WTC11 (cell line): ENCODE results near the gene NLRP4. TPM values are rescaled to one million over a fixed set of nuclear protein-coding genes. Genes with fewer than 3 reads are reported as not detected.

ENCODE experiments used
- ATAC-seq: fragments of 200-7000 bp; cut with Tn5 transposase; 2 replicates; pipeline ENCODE4 v1.10.0; 2021; ENCODE audit warnings: mild to moderate bottlenecking, moderate library complexity
- Bru-seq: library from RNA; stranded (reverse); fragments of 400-500 nt; gene quantifications from one replicate; lab custom pipeline; 2021; lab: Mats Ljungman, UMichigan
- CTCF ChIA-PET: fragments of 300-600 bp; sonication (Branson Sonifier 250); formaldehyde crosslinking; loops from one replicate; lab custom pipeline; 2021; ENCODE audit warnings: antibody characterized with exemption; lab: Charles Lee
- POLR2A ChIA-PET: fragments of 350-600 bp; sonication (Branson Sonifier 250); formaldehyde crosslinking; loops from one replicate; lab custom pipeline; 2021; ENCODE audit warnings: antibody characterized with exemption; lab: Charles Lee
- DNase-seq: peaks from one replicate; pipeline ENCODE4 v3.0.0; 2021; ENCODE audit warnings: low spot score
- H3K27ac Mint-ChIP-seq: 2 replicates; pipeline ENCODE4 v1.8.0; 2021; ENCODE audit warnings: mixed read lengths
- H3K27me3 Mint-ChIP-seq: 2 replicates; pipeline ENCODE4 v1.8.0; 2021; ENCODE audit warnings: low read depth, mild to moderate bottlenecking, moderate library complexity, mixed read lengths
- H3K36me3 Mint-ChIP-seq: 2 replicates; pipeline ENCODE4 v1.8.0; 2021; ENCODE audit warnings: mixed read lengths
- H3K4me1 Mint-ChIP-seq: 2 replicates; pipeline ENCODE4 v1.8.0; 2022; ENCODE audit warnings: mixed read lengths
- H3K4me3 Mint-ChIP-seq: 2 replicates; pipeline ENCODE4 v1.8.0; 2021; ENCODE audit warnings: mild to moderate bottlenecking, moderate library complexity, mixed read lengths
- H3K9me3 Mint-ChIP-seq: 2 replicates; pipeline ENCODE4 v1.8.0; 2021; ENCODE audit warnings: mixed read lengths
- ATF1 ChIP-seq: sonication (generic); formaldehyde crosslinking; IDR thresholded peaks from 2 replicates; pipeline ENCODE4 v1.8.1; 2023; ENCODE audit warnings: mild to moderate bottlenecking, moderate library complexity, missing genetic modification reagents
- CBFB ChIP-seq: sonication (generic); formaldehyde crosslinking; IDR thresholded peaks from 2 replicates; pipeline ENCODE4 v1.8.1; 2022; ENCODE audit warnings: mild to moderate bottlenecking, low read depth, missing genetic modification reagents
- CREM ChIP-seq: sonication (generic); formaldehyde crosslinking; IDR thresholded peaks from 2 replicates; pipeline ENCODE4 v1.8.1; 2022; ENCODE audit warnings: mild to moderate bottlenecking, missing genetic modification reagents, moderate library complexity
- ELF4 ChIP-seq: sonication (generic); formaldehyde crosslinking; IDR thresholded peaks from 2 replicates; pipeline ENCODE4 v1.8.1; 2022; ENCODE audit warnings: low read depth, mild to moderate bottlenecking, moderate library complexity, missing genetic modification reagents
- ESRRA ChIP-seq: sonication (generic); formaldehyde crosslinking; IDR thresholded peaks from 2 replicates; pipeline ENCODE4 v1.8.1; 2022; ENCODE audit warnings: mild to moderate bottlenecking, missing genetic modification reagents, borderline replicate concordance
- FOXJ3 ChIP-seq: sonication (generic); formaldehyde crosslinking; IDR thresholded peaks from 2 replicates; pipeline ENCODE4 v1.9.0; 2021; ENCODE audit warnings: missing genetic modification reagents, mild to moderate bottlenecking, borderline replicate concordance
- FOXK1 ChIP-seq: sonication (generic); formaldehyde crosslinking; IDR thresholded peaks from 2 replicates; pipeline ENCODE4 v1.8.0; 2022; ENCODE audit warnings: mild to moderate bottlenecking, moderate library complexity, missing genetic modification reagents
- JAZF1 ChIP-seq: fragments of 250-450 bp; sonication (Bioruptor Pico); IDR thresholded peaks from 2 replicates; pipeline ENCODE4 v1.9.0; 2021; ENCODE audit warnings: moderate library complexity, mild to moderate bottlenecking, inconsistent platforms
- JUN ChIP-seq: sonication (generic); formaldehyde crosslinking; IDR thresholded peaks from 2 replicates; pipeline ENCODE4 v1.8.0; 2023; ENCODE audit warnings: mild to moderate bottlenecking, missing genetic modification reagents
- MYBL2 ChIP-seq: sonication (generic); formaldehyde crosslinking; IDR thresholded peaks from 2 replicates; pipeline ENCODE4 v1.8.1; 2023; ENCODE audit warnings: mild to moderate bottlenecking, moderate library complexity, missing genetic modification reagents
- NFYB ChIP-seq: sonication (generic); formaldehyde crosslinking; conservative IDR thresholded peaks from 2 replicates; pipeline ENCODE4 v1.8.0; 2022; ENCODE audit warnings: low read depth, missing genetic modification reagents
- RORB ChIP-seq: fragments of 250-450 bp; sonication (Bioruptor Pico); IDR thresholded peaks from 2 replicates; pipeline ENCODE4 v1.9.0; 2021; ENCODE audit warnings: mild to moderate bottlenecking
- SMAD3 ChIP-seq: sonication (generic); formaldehyde crosslinking; IDR thresholded peaks from 2 replicates; pipeline ENCODE4 v1.8.0; 2022; ENCODE audit warnings: missing genetic modification reagents, mild to moderate bottlenecking, borderline replicate concordance
- SMAD4 ChIP-seq: sonication (generic); formaldehyde crosslinking; IDR thresholded peaks from 2 replicates; pipeline ENCODE4 v1.8.0; 2022; ENCODE audit warnings: mild to moderate bottlenecking, missing genetic modification reagents
- TEAD4 ChIP-seq: sonication (generic); formaldehyde crosslinking; IDR thresholded peaks from 2 replicates; pipeline ENCODE4 v1.8.0; 2022; ENCODE audit warnings: mild to moderate bottlenecking, missing genetic modification reagents
- long read RNA-seq, 3 experiments: library from RNA in 1 of 3; library from capped mRNA in 1 of 3; library from polyadenylated mRNA in 1 of 3; unstranded in 2 of 3; stranded (forward) in 1 of 3; transcript quantifications; one replicate each; pipeline ENCODE4 v2.0.0, GENCODE V29; 2021
- total RNA-seq: library from RNA; stranded (reverse); gene quantifications from 3 replicates; pipeline ENCODE4 v1.2.3, GENCODE V29; 2021
- TF ChIP-seq, protein P1 (sequence below): sonication (generic); formaldehyde crosslinking; IDR thresholded peaks from 2 replicates; pipeline ENCODE4 v1.8.0; 2023; ENCODE audit warnings: missing genetic modification reagents
- TF ChIP-seq, protein P2 (sequence below): sonication (generic); formaldehyde crosslinking; IDR thresholded peaks from 2 replicates; pipeline ENCODE4 v1.8.1; 2022; ENCODE audit warnings: low read depth, missing genetic modification reagents, borderline replicate concordance
- TF ChIP-seq, protein P3 (sequence below): sonication (generic); formaldehyde crosslinking; IDR thresholded peaks from 2 replicates; pipeline ENCODE4 v1.8.1; 2022; ENCODE audit warnings: missing genetic modification reagents, borderline replicate concordance

NLRP4 gene, protein sequence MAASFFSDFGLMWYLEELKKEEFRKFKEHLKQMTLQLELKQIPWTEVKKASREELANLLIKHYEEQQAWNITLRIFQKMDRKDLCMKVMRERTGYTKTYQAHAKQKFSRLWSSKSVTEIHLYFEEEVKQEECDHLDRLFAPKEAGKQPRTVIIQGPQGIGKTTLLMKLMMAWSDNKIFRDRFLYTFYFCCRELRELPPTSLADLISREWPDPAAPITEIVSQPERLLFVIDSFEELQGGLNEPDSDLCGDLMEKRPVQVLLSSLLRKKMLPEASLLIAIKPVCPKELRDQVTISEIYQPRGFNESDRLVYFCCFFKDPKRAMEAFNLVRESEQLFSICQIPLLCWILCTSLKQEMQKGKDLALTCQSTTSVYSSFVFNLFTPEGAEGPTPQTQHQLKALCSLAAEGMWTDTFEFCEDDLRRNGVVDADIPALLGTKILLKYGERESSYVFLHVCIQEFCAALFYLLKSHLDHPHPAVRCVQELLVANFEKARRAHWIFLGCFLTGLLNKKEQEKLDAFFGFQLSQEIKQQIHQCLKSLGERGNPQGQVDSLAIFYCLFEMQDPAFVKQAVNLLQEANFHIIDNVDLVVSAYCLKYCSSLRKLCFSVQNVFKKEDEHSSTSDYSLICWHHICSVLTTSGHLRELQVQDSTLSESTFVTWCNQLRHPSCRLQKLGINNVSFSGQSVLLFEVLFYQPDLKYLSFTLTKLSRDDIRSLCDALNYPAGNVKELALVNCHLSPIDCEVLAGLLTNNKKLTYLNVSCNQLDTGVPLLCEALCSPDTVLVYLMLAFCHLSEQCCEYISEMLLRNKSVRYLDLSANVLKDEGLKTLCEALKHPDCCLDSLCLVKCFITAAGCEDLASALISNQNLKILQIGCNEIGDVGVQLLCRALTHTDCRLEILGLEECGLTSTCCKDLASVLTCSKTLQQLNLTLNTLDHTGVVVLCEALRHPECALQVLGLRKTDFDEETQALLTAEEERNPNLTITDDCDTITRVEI
- total RNA-seq (not detected in 3 replicates), Bru-seq, nascent RNA (not detected)
- long read RNA-seq, experiment 1: 0 reads
- long read RNA-seq, experiment 2: 0 reads
- long read RNA-seq, experiment 3: 0 reads

DNA sequence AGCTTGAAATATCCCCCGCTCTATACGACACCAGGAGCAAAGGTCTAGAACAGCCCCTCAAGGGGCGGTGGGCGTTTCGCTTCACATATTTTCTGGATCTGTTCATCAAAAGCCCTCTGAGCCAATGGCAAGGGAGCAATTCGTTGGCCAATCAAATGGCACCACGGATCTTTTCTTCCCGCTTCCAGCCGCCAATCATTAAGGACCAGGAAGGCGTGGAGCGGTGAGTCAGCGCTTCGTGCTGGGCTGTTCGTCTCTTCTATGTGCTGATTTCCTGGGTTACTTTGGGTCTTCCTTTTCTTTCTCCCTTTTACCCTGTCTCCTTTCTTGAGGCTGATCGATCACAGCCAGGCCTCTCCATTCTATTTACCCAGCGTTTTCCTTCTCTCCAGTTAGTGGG, at the start of gene NLRP4:
Gene NLRP4, plus strand, starts transcription at position 201 of the 400 bp plus-strand sequence. CDS start 15,541 bp downstream, outside the sequence.
- CTCF ChIA-PET: no interaction called here

DNA sequence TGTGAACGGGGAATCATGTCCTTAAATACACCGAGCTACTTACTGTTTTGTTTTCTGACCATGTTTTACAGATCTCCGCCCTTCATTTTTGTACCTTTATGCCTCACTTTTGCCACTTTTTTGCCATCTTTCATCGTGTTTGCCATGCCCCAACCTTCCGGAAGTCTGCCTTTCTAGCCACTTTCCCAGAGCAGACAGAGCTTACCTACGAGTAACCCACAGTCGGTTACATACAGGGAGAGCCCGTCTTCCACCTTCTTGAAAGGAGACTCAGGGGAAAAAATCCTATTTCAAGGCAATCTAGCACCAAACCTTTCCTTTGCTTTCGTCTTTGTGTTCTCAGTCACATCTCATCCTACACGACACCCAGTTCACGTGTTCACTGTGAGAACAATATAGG, 41.3 kb upstream of the NLRP4 start:
- peaks cover 61% of the 10 kb centered on the region for H3K36me3 Mint-ChIP-seq
- ATAC-seq (no peak), DNase-seq (no peak)
- POLR2A ChIA-PET: no interaction called here
- H3K4me3 Mint-ChIP-seq: no peak overlapping the region
- no peaks in the 10 kb centered on the region for H3K4me1 Mint-ChIP-seq
- H3K27ac Mint-ChIP-seq: no peak overlapping the region
- H3K9me3 Mint-ChIP-seq: peaks cover 81% of the 10 kb centered on the region
- TF ChIP-seq, protein P1, sequence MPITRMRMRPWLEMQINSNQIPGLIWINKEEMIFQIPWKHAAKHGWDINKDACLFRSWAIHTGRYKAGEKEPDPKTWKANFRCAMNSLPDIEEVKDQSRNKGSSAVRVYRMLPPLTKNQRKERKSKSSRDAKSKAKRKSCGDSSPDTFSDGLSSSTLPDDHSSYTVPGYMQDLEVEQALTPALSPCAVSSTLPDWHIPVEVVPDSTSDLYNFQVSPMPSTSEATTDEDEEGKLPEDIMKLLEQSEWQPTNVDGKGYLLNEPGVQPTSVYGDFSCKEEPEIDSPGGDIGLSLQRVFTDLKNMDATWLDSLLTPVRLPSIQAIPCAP: no peak
- CTCF ChIA-PET: no interaction called here
- peaks cover 20% of the 10 kb centered on the region; the same call in 1 of the 2 replicates for H3K27me3 Mint-ChIP-seq

More for the DNA sequence above, at the start of gene NLRP4:
- Mint-ChIP-seq H3K4me1 (no peaks in the 10 kb centered on the region), H3K4me3 (no peak within 1 kb of the TSS), H3K27me3 (peaks cover 11% of the 10 kb centered on the region), H3K36me3 (peaks cover 53% of the 10 kb centered on the region), H3K9me3 (peaks cover 68% of the 10 kb centered on the region), H3K27ac (no peak within 1 kb of the TSS)
- DNase-seq (no peak), ATAC-seq (no peak)
- no peak for TF ChIP-seq SMAD4 (CRISPR knock-in tag)
- no peak for TF ChIP-seq RORB
- no peak for TF ChIP-seq ELF4
- no peak for TF ChIP-seq SMAD3 (CRISPR knock-in tag)
- TF ChIP-seq NFYB (CRISPR knock-in tag): no peak
- TF ChIP-seq CBFB: no peak
- TF ChIP-seq, protein P2, sequence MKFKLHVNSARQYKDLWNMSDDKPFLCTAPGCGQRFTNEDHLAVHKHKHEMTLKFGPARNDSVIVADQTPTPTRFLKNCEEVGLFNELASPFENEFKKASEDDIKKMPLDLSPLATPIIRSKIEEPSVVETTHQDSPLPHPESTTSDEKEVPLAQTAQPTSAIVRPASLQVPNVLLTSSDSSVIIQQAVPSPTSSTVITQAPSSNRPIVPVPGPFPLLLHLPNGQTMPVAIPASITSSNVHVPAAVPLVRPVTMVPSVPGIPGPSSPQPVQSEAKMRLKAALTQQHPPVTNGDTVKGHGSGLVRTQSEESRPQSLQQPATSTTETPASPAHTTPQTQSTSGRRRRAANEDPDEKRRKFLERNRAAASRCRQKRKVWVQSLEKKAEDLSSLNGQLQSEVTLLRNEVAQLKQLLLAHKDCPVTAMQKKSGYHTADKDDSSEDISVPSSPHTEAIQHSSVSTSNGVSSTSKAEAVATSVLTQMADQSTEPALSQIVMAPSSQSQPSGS (CRISPR knock-in tag): no peak
- no peak for TF ChIP-seq CREM (CRISPR knock-in tag)
- no peak for TF ChIP-seq FOXK1
- no peak for TF ChIP-seq TEAD4 (CRISPR knock-in tag)
- no peak for TF ChIP-seq JUN
- TF ChIP-seq ATF1 (CRISPR knock-in tag): no peak
- TF ChIP-seq ESRRA (CRISPR knock-in tag): no peak
- TF ChIP-seq MYBL2 (CRISPR knock-in tag): no peak
- TF ChIP-seq, protein P3, sequence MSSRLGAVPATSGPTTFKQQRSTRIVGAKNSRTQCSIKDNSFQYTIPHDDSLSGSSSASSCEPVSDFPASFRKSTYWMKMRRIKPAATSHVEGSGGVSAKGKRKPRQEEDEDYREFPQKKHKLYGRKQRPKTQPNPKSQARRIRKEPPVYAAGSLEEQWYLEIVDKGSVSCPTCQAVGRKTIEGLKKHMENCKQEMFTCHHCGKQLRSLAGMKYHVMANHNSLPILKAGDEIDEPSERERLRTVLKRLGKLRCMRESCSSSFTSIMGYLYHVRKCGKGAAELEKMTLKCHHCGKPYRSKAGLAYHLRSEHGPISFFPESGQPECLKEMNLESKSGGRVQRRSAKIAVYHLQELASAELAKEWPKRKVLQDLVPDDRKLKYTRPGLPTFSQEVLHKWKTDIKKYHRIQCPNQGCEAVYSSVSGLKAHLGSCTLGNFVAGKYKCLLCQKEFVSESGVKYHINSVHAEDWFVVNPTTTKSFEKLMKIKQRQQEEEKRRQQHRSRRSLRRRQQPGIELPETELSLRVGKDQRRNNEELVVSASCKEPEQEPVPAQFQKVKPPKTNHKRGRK (CRISPR knock-in tag): no peak
- POLR2A ChIA-PET: no interaction called here

DNA sequence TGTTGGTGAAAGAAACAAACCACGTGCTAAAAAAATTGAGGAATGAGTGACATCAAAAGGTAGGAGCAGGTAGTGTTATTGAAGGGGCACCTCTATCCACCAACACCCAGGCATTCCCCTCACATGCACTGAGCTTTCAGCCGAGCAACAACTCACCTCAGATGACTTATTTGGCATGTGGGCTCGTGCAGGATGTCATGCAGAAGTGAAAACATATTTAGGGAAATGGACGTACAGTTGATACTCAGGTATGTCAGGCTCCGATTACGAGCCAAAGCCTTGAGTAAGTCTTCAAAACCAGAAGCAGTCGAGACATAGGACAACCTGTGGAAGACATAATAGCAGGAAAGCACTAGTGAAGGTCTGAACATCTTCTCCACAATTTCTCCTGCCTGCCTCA, 34.9 kb upstream of the NLRP4 start:
- Mint-ChIP-seq H3K27me3 (peaks cover 35% of the 10 kb centered on the region), H3K4me3 (no peak overlapping the region), H3K9me3 (peaks cover 89% of the 10 kb centered on the region), H3K4me1 (no peaks in the 10 kb centered on the region), H3K27ac (no peak overlapping the region), H3K36me3 (peaks cover 75% of the 10 kb centered on the region)
- DNase-seq (no peak), ATAC-seq (no peak)
- ChIA-PET CTCF (no interaction called here), POLR2A (no interaction called here)
- no peak for TF ChIP-seq JAZF1
- TF ChIP-seq FOXJ3 (CRISPR knock-in tag): no peak
- TF ChIP-seq, all 79 proteins: peak for 0
